Upper lobe of left lung (tissue), 6 donors: ENCODE measurements around the gene TOMM7. TPM values are rescaled to one million over a fixed set of nuclear protein-coding genes. Genes with fewer than 3 reads are reported as not detected.

Experiments used
- ATAC-seq, 2 donors: fragments of 200-7000 bp; cut with Tn5 transposase; one replicate each; pipeline ENCODE4 v1.9.1; 2022; ENCODE audit warnings: mild to moderate bottlenecking in 2 of 2, moderate library complexity in 2 of 2; ENCODE audit not compliant: low FRiP score in 2 of 2
- DNase-seq, 2 donors: peaks; one replicate each; pipeline ENCODE4 v3.0.0-alpha.2; 2019 to 2020
- H3K27ac ChIP-seq, 4 donors: fragments of 200-600 bp; sonication (generic); one replicate each; pipeline ENCODE4 v1.5.1; 2016 to 2019
- H3K27me3 ChIP-seq, 4 donors: fragments of 200-600 bp; sonication (generic); one replicate each; pipeline ENCODE4 v1.5.1; 2017 to 2019
- H3K36me3 ChIP-seq, 4 donors: fragments of 200-600 bp; sonication (generic); one replicate each; pipeline ENCODE4 v1.5.1; 2016 to 2019
- H3K4me1 ChIP-seq, 4 donors: fragments of 200-600 bp; sonication (generic); one replicate each; pipeline ENCODE4 v1.5.1; 2018 to 2019
- H3K4me3 ChIP-seq, 4 donors: fragments of 200-600 bp; sonication (generic); one replicate each; pipeline ENCODE4 v1.5.1; 2017 to 2019; ENCODE audit warnings: mild to moderate bottlenecking in 2 of 4, moderate library complexity in 1 of 4
- H3K9me3 ChIP-seq, 4 donors: fragments of 200-600 bp; sonication (generic); one replicate each; pipeline ENCODE4 v1.5.1; 2018 to 2019
- EP300 ChIP-seq, 4 donors: sonication (generic); formaldehyde crosslinking; IDR thresholded peaks; one replicate each; pipeline ENCODE4 v1.5.1; 2017; ENCODE audit warnings: antibody characterized with exemption in 4 of 4, control low read depth in 2 of 4
- POLR2A ChIP-seq, 4 donors: fragments of 450-650 bp; IDR thresholded peaks; one replicate each; pipeline ENCODE4 v1.5.1; 2016 to 2017; ENCODE audit warnings: antibody characterized with exemption in 4 of 4, mild to moderate bottlenecking in 2 of 4
- POLR2AphosphoS5 ChIP-seq, 2 donors: sonication (generic); formaldehyde crosslinking; IDR thresholded peaks; one replicate each; pipeline ENCODE4 v1.5.1; 2017; ENCODE audit warnings: antibody characterized with exemption in 2 of 2
- WGBS, 2 donors: methylation state at CpG; one replicate each; pipeline ENCODE4 v1.1.5; 2017 to 2018; 5-methylcytosine and 5-hydroxymethylcytosine counted together
- total RNA-seq, 6 donors: library from RNA; depleted of rRNA in 4 of 6; stranded (reverse); fragments of >200 nt in 4 of 6; gene quantifications; one replicate each; pipeline versions ENCODE4 v1.1.0 to v1.2.1, GENCODE V29; 2016 to 2021
- TF ChIP-seq, protein P1 (sequence below), 6 experiments: fragments of 450-650 bp in 4 of 6; fragments of 200-600 bp in 2 of 6; sonication (generic) in 2 of 6; IDR thresholded peaks; one replicate each; pipeline ENCODE4 v1.5.1; 2016 to 2019; ENCODE audit warnings: antibody characterized with exemption in 6 of 6
- donor health status: DM: no; HTN: no; CAD: no; lungs with moderate emphysema.
- donor health status: DM: no; HTN: yes; CAD: no; lungs with severe emphysema.

TOMM7 gene
- total RNA-seq, 6 donors from 2014 or later: 42.4 to 387 (median 171) TPM

DNA sequence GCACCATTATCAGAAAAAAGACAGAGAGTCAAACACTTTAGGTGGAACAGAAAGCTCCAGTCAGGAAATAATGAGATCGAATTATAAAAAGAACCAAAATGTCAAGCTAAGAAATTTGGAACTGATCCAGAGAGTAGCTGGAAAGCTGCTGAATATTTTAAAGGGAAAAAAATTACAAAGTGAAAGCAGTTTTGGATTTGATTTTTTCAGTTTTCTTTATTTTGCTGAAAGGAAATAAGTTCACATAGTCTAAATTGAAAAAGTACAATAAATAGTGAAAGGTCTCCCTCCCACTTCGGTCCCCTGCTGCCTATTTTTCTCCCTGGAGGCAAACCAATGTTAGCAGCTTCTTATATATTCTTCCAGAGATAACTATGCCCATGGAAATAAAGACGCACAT lies 11.3 kb upstream of the TOMM7 start:
- Histone ChIP-seq H3K27me3 (no peaks in the 10 kb centered on the region), H3K36me3 (no peaks in the 10 kb centered on the region), H3K9me3 (no peaks in the 10 kb centered on the region), H3K27ac (peak overlapping the region in 1 of 4 donors; percentile 6), H3K4me3 (no peak overlapping the region), H3K4me1 (peaks cover 0 to 4% (median 0%) of the 10 kb centered on the region in 4 donors)
- DNase-seq (no peak), ATAC-seq (no peak)
- 45 to 50% methylated on average over 3 of the region's 3 CpGs for WGBS, 2 donors
- TF ChIP-seq EP300 (IDR thresholded peaks at IDR 0.05) (no peak), POLR2AphosphoS5 (IDR thresholded peaks at IDR 0.05) (no peak), POLR2A (IDR thresholded peaks at IDR 0.05) (no peak)
- TF ChIP-seq, protein P1, sequence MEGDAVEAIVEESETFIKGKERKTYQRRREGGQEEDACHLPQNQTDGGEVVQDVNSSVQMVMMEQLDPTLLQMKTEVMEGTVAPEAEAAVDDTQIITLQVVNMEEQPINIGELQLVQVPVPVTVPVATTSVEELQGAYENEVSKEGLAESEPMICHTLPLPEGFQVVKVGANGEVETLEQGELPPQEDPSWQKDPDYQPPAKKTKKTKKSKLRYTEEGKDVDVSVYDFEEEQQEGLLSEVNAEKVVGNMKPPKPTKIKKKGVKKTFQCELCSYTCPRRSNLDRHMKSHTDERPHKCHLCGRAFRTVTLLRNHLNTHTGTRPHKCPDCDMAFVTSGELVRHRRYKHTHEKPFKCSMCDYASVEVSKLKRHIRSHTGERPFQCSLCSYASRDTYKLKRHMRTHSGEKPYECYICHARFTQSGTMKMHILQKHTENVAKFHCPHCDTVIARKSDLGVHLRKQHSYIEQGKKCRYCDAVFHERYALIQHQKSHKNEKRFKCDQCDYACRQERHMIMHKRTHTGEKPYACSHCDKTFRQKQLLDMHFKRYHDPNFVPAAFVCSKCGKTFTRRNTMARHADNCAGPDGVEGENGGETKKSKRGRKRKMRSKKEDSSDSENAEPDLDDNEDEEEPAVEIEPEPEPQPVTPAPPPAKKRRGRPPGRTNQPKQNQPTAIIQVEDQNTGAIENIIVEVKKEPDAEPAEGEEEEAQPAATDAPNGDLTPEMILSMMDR (IDR thresholded peaks at IDR 0.05): no peak

DNA sequence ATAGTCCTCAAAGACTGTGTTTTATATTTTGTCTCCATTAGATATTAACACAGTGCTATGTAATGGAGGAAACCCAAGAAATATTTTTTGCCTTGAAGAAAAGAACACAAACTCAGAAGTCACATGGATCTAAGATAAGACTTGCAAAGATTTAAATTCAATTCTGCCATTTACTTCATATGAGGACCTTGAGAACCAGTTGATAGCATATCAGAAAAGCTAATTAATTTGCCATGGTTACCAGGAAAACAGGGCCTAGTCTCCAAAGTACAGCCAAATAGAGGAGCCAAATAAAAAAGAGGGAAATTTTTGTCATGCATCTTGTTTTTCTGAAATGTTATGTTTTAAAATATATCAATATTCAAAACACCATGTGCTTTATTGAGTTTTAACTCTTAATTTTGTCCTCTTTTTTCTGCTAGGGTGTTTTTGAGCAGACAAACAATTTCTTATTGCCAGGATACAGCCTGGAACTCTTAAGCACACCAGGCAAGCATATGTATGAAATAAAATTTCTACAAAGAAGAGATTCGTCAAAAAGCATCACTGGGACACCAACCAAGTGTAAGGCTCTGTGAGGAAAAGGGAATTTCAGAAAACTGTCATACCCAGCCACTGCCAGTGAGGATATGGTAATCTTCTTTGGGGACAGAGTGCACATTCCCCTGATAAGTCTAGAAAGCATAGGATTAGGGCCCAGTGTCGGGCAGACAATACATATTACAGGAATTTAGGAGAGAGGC lies 10.6 kb upstream of the TOMM7 start:
- H3K27ac ChIP-seq: peak overlapping the region in 1 of 4 donors; percentile 6
- ATAC-seq: no peak

DNA sequence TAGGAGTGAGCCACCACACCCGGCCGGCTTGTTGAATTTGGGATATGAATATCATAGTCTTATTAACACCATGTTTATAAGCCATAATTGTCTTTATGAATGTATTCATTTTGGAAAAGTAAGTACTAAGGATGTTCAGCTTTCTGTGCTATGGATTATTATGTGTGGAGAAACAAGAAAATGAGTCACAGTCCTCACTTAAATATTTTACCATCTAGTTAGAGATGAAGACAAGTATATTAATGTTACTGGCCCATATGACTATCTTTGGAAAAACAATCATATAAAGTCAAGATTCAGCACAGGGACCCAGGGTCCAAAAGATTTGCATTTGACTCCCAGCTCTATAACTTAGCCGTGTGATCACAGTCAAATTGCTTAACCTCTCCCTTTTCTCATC lies 9.8 kb upstream of the TOMM7 start:
- no peaks in the 10 kb centered on the region for H3K9me3 ChIP-seq
- no peaks in the 10 kb centered on the region for H3K36me3 ChIP-seq
- TF ChIP-seq EP300 (IDR thresholded peaks at IDR 0.05) (no peak), POLR2AphosphoS5 (IDR thresholded peaks at IDR 0.05) (no peak)
- TF ChIP-seq, protein P1 (IDR thresholded peaks at IDR 0.05): no peak
- no peak for DNase-seq
- no peaks in the 10 kb centered on the region for H3K27me3 ChIP-seq
- H3K4me1 ChIP-seq: peaks cover 0 to 4% (median 0%) of the 10 kb centered on the region in 4 donors
- no peak overlapping the region for H3K27ac ChIP-seq
- no peak for ATAC-seq
- no peak overlapping the region for H3K4me3 ChIP-seq
- 86 to 94% methylated on average over 3 of the region's 3 CpGs for WGBS, 2 donors

More for the DNA sequence above, 10.6 kb upstream of the TOMM7 start:
- TF ChIP-seq EP300 (IDR thresholded peaks at IDR 0.05) (no peak), POLR2A (IDR thresholded peaks at IDR 0.05) (no peak), POLR2AphosphoS5 (IDR thresholded peaks at IDR 0.05) (no peak)
- TF ChIP-seq, protein P1 (IDR thresholded peaks at IDR 0.05): no peak
- Histone ChIP-seq H3K36me3 (no peaks in the 10 kb centered on the region), H3K4me3 (no peak overlapping the region), H3K9me3 (no peaks in the 10 kb centered on the region), H3K4me1 (peaks cover 0 to 4% (median 0%) of the 10 kb centered on the region in 4 donors), H3K27me3 (no peaks in the 10 kb centered on the region)
- 72 to 89% methylated on average over 2 of the region's 2 CpGs for WGBS, 2 donors
- DNase-seq: no peak

DNA sequence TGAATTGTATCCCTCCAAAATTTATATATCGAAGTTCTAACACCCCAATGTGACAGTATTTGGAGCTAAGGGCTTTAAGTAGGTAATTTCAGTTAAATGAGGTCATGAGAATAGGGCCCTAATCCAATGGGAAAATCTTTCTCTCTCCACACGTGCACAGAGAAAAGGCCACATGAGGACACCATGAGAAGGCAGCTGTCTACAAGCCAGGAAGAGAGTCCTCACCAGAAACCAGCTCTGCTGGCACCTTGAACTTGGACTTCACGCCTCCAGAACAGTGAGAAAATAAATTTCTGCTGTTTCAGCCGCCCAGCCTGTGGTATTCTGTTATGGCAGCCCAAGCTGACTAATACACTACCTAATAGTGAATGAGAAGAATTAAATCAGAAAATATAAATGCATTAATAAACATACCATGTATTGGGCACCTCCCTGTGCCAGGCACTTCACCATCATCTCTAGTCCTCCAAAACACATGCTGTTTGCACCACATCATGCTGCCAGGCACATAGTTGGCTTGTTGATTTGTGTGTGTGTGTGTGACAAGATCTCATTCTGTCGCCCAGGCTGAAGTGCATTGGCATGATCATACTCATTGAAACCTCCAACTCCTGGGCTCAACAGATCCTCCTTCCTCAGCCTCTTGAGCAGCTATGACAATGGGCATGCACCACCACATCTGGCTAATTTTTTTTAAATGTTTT lies 9.1 kb upstream of the TOMM7 start:
- H3K4me3 ChIP-seq: no peak overlapping the region
- H3K4me1 ChIP-seq: peaks cover 0 to 4% (median 0%) of the 10 kb centered on the region in 4 donors
- 83 to 85% methylated on average over 5 of the region's 5 CpGs for WGBS, 2 donors
- ATAC-seq (no peak), DNase-seq (no peak)
- H3K27me3 ChIP-seq: no peaks in the 10 kb centered on the region
- H3K36me3 ChIP-seq: no peaks in the 10 kb centered on the region
- TF ChIP-seq EP300 (IDR thresholded peaks at IDR 0.05) (no peak), POLR2AphosphoS5 (IDR thresholded peaks at IDR 0.05) (no peak), POLR2A (IDR thresholded peaks at IDR 0.05) (no peak)
- TF ChIP-seq, protein P1 (IDR thresholded peaks at IDR 0.05): no peak
- no peaks in the 10 kb centered on the region for H3K9me3 ChIP-seq
- H3K27ac ChIP-seq: no peak overlapping the region
